HepG2 (cell line): Measurements from ENCODE around the gene SORBS2. TPM values are rescaled to one million over a fixed set of nuclear protein-coding genes. Genes with fewer than 3 reads are reported as not detected.

Experiments used
- EP300 ChIP-seq, 3 experiments: sonication (generic) in 1 of 3; formaldehyde crosslinking in 1 of 3; IDR thresholded peaks; 2 replicates each; pipeline versions ENCODE4 v1.5.1 to v1.6.1; 2011 to 2020; ENCODE audit warnings: low read depth in 2 of 3, low read length in 2 of 3, borderline replicate concordance in 1 of 3, improper control_type of control experiment in 1 of 3, mild to moderate bottlenecking in 1 of 3, missing genetic modification reagents in 1 of 3, moderate library complexity in 1 of 3
- MED1 ChIP-seq: sonication (generic); formaldehyde crosslinking; IDR thresholded peaks from 2 replicates; pipeline ENCODE4 v1.4.0; 2020; ENCODE audit warnings: missing genetic modification reagents
- PHF5A ChIP-seq: IDR thresholded peaks from one replicate; pipeline ENCODE4 v1.6.1; 2018; ENCODE audit warnings: low read depth, missing genetic modification reagents; ENCODE audit not compliant: unreplicated experiment
- PHF8 ChIP-seq: sonication (generic); formaldehyde crosslinking; IDR thresholded peaks from 2 replicates; pipeline ENCODE4 v1.5.0; 2020; ENCODE audit warnings: missing genetic modification reagents
- SMARCC2 ChIP-seq: fragments of 450-650 bp; IDR thresholded peaks from 2 replicates; pipeline ENCODE4 v1.6.1; 2017; ENCODE audit warnings: antibody characterized with exemption, mild to moderate bottlenecking
- TBX2 ChIP-seq: sonication (generic); formaldehyde crosslinking; IDR thresholded peaks from 2 replicates; pipeline ENCODE4 v1.5.0; 2020; ENCODE audit warnings: missing genetic modification reagents, mild to moderate bottlenecking, borderline replicate concordance
- TFAP4 ChIP-seq: sonication (generic); IDR thresholded peaks from 2 replicates; pipeline ENCODE4 v1.6.1; 2016; ENCODE audit warnings: low read depth, borderline replicate concordance
- XBP1 ChIP-seq: sonication (generic); formaldehyde crosslinking; IDR thresholded peaks from 2 replicates; pipeline ENCODE4 v1.5.0; 2020; ENCODE audit warnings: missing genetic modification reagents
- ZNF253 ChIP-seq: sonication (generic); formaldehyde crosslinking; IDR thresholded peaks from 2 replicates; pipeline ENCODE4 v1.8.0; 2022; ENCODE audit warnings: mild to moderate bottlenecking, missing genetic modification reagents, borderline replicate concordance
- ZNF335 ChIP-seq: sonication (generic); formaldehyde crosslinking; IDR thresholded peaks from 2 replicates; pipeline ENCODE4 v1.4.0; 2020; ENCODE audit warnings: missing genetic modification reagents
- ZNF501 ChIP-seq: sonication (generic); formaldehyde crosslinking; IDR thresholded peaks from 2 replicates; pipeline ENCODE4 v1.5.1; 2020; ENCODE audit warnings: mild to moderate bottlenecking, moderate library complexity, missing genetic modification reagents
- ZSCAN12 ChIP-seq: sonication (generic); formaldehyde crosslinking; IDR thresholded peaks from 2 replicates; pipeline ENCODE4 v1.9.0; 2021; ENCODE audit warnings: mild to moderate bottlenecking, missing genetic modification reagents
- ZSCAN5A ChIP-seq: sonication (generic); formaldehyde crosslinking; IDR thresholded peaks from 2 replicates; pipeline ENCODE4 v1.8.0; 2022; ENCODE audit warnings: mild to moderate bottlenecking, missing genetic modification reagents, borderline replicate concordance
- polyA plus RNA-seq, 8 experiments: library from polyadenylated mRNA; depleted of rRNA in 3 of 8; stranded (reverse) in 7 of 8; unstranded in 1 of 8; fragments of >200 nt; fragmentation: Illumina TruSeq in 4 of 8; extraction: Trizol in 4 of 8; gene quantifications; 2 replicates each; pipeline versions ENCODE4 v1.2.1 to v1.2.3, GENCODE V29; 2011 to 2016; ENCODE audit warnings: low read depth in 4 of 8, missing spikeins in 1 of 8, mixed read lengths in 1 of 8; ENCODE audit not compliant: insufficient read depth in 1 of 8
- total RNA-seq, 5 experiments: library from RNA; depleted of rRNA; stranded (reverse); fragments of >200 nt; fragmentation: Illumina TruSeq; extraction: Trizol; gene quantifications; 2 replicates each; pipeline ENCODE4 v1.2.3, GENCODE V29; 2016; ENCODE audit warnings: low read depth in 1 of 5
- TF ChIP-seq, protein P1 (sequence below): sonication (generic); formaldehyde crosslinking; IDR thresholded peaks from 2 replicates; pipeline ENCODE4 v1.5.0; 2020; ENCODE audit warnings: mild to moderate bottlenecking, missing genetic modification reagents
- TF ChIP-seq, protein P2 (sequence below): sonication (generic); formaldehyde crosslinking; conservative IDR thresholded peaks from 2 replicates; pipeline ENCODE4 v1.4.0; 2020; ENCODE audit warnings: mild to moderate bottlenecking, missing genetic modification reagents, moderate library complexity

SORBS2 gene
- total and polyA plus RNA-seq, 2 of the 13 experiments (the other 11 are each of a cell fraction or from before 2014, with no cell fraction given) = 25.0 to 80.5 TPM

GRCh38 chr4:185567381-185568376 is 244.3 kb downstream of the SORBS2 start (continued):
- peak; percentile 58; the same call in 1 of the 2 replicates for TF ChIP-seq TBX2
- TF ChIP-seq MED1 (CRISPR knock-in tag) = peak; percentile 16; the same call in 1 of the 2 replicates
- TF ChIP-seq, protein P1, sequence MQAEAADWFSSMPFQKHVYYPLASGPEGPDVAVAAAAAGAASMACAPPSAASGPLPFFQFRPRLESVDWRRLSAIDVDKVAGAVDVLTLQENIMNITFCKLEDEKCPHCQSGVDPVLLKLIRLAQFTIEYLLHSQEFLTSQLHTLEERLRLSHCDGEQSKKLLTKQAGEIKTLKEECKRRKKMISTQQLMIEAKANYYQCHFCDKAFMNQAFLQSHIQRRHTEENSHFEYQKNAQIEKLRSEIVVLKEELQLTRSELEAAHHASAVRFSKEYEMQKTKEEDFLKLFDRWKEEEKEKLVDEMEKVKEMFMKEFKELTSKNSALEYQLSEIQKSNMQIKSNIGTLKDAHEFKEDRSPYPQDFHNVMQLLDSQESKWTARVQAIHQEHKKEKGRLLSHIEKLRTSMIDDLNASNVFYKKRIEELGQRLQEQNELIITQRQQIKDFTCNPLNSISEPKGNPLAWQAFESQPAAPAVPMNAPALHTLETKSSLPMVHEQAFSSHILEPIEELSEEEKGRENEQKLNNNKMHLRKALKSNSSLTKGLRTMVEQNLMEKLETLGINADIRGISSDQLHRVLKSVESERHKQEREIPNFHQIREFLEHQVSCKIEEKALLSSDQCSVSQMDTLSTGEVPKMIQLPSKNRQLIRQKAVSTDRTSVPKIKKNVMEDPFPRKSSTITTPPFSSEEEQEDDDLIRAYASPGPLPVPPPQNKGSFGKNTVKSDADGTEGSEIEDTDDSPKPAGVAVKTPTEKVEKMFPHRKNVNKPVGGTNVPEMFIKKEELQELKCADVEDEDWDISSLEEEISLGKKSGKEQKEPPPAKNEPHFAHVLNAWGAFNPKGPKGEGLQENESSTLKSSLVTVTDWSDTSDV (CRISPR knock-in tag) = no peak
- TF ChIP-seq SMARCC2 = no peak
- TF ChIP-seq, protein P2, sequence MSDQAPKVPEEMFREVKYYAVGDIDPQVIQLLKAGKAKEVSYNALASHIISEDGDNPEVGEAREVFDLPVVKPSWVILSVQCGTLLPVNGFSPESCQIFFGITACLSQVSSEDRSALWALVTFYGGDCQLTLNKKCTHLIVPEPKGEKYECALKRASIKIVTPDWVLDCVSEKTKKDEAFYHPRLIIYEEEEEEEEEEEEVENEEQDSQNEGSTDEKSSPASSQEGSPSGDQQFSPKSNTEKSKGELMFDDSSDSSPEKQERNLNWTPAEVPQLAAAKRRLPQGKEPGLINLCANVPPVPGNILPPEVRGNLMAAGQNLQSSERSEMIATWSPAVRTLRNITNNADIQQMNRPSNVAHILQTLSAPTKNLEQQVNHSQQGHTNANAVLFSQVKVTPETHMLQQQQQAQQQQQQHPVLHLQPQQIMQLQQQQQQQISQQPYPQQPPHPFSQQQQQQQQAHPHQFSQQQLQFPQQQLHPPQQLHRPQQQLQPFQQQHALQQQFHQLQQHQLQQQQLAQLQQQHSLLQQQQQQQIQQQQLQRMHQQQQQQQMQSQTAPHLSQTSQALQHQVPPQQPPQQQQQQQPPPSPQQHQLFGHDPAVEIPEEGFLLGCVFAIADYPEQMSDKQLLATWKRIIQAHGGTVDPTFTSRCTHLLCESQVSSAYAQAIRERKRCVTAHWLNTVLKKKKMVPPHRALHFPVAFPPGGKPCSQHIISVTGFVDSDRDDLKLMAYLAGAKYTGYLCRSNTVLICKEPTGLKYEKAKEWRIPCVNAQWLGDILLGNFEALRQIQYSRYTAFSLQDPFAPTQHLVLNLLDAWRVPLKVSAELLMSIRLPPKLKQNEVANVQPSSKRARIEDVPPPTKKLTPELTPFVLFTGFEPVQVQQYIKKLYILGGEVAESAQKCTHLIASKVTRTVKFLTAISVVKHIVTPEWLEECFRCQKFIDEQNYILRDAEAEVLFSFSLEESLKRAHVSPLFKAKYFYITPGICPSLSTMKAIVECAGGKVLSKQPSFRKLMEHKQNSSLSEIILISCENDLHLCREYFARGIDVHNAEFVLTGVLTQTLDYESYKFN (CRISPR knock-in tag) = peak; percentile 72
- TF ChIP-seq PHF8 (CRISPR knock-in tag) = peak; percentile 49
- no peak for TF ChIP-seq ZNF253
- TF ChIP-seq ZNF335 (CRISPR knock-in tag) = no peak
- no peak for TF ChIP-seq TFAP4
- TF ChIP-seq ZNF501 (CRISPR knock-in tag) = no peak; the same call in 1 of the 2 replicates
- peak; percentile 52 for TF ChIP-seq PHF5A (CRISPR knock-in tag)
- TF ChIP-seq ZSCAN5A (CRISPR knock-in tag) = 0 out of 2 replicates have a peak, but pooled peaks have one; percentile 21
- TF ChIP-seq EP300 (IDR thresholded peaks at IDR 0.05; ENCODE audit: low read depth in 2 of 2, low read length in 2 of 2) = peak; percentile 49 to 63; a peak in 2 of 4 replicates
- peak; percentile 37; the same call in 1 of the 2 replicates for TF ChIP-seq EP300 (CRISPR knock-in tag; IDR thresholded peaks at IDR 0.05; ENCODE audit: borderline replicate concordance)
- TF ChIP-seq XBP1 (CRISPR knock-in tag) = no peak
- TF ChIP-seq ZSCAN12 (CRISPR knock-in tag) = no peak
